HG03097 (cell line): ENCODE measurements around the gene PTPN1.
"Not testable (repeated sequence)": the region's sequence is repeated elsewhere in the genome, so short reads cannot be mapped to it uniquely, and the experiment has no call there.

Source experiments
- ATAC-seq: cut with Tn5 transposase; IDR thresholded peaks from one replicate; pipeline ENCODE4 v1.9.1; 2021; ENCODE audit not compliant: unreplicated experiment, low FRiP score

PTPN1 gene

DNA sequence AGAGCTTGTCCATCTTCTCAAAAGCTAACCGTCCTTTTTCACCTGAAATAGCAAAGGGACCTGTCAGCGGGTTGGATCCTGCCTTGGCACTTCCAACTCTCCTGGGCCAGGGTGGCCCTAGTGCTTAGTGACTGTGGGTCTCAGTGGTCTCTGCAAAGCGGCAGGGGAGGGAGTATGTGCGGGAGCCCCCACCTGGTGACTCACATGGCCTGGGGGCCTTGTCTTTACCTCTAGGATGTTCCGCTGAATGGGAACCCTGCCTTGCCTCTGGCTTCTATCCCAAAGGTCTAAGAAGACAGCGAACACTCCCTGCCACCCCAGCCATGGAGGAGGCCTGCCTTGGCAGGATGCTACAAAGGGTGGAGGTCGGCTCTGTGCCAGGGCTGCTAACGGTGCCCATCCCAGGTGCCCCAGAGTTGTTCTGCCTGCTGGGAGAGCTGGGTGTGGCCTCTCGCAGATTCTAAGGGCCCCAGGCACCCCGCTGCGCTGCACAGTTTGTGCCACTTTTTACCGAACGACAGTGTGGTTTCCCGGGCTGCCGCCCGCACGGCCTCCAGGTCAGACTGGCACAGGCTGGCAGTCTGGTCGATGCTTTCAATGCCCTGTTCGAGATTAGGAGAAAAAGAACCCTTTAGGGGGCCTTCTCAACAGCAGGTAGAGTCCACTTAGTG lies 77.2 kb downstream of the PTPN1 start:
- no peak for ATAC-seq

DNA sequence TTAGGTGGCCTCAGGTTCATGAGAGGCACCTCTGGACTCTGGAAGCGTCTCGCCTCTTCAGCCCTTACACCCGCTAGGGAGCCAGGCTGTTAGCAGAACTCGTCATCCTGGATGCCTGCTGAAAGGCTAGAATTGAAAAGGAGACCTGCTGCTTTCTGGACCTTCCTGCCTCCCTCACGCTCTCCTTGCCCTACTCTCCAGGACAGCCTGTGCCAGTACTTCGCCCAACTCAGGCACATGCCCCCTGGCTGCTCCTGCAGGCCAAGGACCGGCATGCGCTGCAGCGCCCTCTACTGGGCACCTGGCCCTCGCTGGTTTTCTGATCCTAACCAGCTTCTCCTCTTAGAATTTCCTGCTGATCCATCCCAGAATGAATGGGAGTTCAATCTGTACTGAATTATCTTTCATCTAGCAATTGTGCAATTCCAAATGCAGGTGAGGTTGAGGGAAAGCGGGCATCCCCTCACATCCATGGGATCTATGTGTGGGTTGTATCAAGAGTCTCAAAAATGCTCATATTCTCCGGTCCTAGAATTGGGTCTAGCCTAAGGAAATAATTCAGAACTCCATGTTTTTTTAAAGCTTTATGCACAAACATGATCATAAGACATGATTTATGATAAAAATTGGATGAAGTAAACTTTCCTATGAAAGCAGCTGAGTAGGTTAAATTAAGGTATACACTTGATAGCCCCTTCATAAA lies 78.0 kb downstream of the PTPN1 start:
- no peak for ATAC-seq

DNA sequence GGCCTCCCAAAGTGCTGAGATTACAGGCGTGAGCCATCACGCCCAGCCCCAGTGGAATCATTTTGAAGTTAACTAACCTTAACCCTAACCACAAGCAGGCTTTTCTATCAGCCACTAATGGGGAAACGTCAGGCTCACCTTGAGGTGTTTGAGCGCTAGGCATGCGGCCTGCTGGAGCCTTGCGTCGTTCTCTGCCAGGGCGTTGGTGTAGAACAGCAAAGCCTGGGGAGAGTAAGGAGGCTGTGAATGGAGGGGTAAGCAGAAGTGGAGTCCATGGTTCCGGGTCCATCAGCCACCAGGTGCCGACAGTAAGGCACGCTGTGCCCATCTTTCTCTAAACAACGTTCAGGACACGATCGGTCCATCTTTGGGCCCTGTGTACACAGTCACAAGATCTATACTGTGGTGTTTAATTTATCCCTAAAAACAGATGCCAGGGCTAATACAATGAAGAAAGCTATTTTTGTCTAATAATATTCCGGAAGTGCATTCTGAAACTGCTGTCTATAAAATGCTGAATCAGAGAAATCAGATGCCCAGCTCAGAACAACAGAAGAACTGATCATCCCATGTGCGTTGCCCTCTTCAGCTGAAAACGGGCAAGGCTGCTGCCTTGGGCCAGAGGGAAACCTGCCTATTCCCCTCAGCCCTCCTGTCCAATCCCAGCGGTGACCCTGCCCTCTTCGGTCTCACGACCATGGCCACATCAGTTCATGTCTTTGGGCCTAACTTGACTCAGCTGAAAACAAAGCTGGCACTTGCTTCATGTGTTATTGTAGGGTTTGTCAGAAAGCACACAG lies 79.6 kb downstream of the PTPN1 start:
- no peak for ATAC-seq

DNA sequence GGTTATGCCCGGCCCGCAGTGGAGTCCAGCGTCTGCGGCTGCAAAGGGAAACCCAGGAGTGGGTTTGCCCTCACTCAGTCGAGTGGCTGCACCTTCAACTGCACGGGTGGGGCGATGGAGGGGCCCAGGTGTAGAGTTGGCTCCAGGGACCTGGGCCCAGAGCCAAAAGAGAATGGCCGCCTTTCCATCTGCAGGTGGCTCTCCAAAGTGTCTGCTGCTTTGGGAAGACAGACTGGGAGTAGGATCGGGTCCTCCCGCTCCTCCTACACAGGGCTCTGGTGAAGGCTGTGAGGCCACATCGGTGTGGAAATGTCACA lies 80.1 kb downstream of the PTPN1 start:
- no peak for ATAC-seq

DNA sequence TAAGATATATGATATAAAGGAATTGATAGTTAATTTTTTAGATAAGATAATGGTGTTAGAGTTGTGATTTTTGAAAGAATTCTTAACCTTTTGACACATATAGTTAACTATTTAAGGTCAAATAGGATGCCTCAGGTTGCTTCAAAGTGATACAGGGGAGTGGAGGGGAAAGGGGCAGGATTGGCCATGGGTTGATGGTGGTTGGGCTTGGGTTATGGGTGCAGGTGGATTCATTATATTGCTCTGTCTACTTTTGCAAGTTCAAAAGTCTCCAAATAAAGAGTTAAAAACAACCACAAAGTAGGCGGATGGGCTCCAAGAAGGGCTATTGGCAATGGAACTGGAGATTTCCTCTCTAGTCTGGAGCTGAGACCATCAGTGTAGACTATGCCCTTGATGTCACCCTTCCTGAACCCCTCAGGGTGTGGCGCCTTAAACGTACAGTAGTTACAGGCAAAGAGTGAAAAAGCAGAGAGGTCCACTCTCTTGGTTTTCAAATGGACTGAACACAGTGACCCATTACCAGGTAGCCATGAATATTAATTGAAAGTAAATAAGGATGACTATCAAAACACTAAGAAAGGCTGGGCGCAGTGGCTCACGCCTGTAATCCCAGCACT lies 81.2 kb downstream of the PTPN1 start:
- ATAC-seq = no peak

DNA sequence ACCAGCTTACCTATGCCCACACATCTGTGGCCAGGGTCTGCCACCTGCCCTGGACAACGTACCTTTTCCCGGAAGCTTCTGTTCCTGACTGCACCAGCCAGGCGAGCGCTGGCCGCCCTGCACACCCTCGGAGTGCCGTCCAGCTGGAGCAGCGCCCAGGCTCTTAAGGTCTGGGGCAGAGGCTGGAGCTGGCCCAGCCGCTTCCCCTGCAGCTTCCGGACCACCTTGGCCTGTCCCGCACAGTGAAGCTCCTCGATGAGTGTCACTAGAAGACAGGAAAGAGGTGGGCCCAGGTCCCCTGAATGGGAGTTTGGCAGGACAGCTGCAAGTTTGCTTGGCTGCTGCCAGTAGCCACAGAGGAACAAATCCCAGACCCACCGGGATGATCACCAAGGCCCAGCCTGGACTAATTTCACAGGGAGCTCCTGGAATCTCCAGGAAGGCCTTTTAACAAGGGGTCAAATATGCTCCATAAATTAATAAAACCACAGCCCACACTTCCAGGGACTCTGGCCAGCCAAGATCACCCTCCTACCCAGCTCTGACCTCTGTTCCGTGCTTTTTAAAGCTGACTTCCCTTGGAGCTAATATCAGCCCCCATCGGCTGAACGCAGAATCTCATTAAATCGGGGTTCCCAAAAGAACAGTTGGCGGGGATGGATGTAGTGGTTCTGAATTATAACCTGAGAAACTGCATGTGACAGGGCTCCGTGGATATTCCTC lies 82.3 kb downstream of the PTPN1 start:
- ATAC-seq = no peak

DNA sequence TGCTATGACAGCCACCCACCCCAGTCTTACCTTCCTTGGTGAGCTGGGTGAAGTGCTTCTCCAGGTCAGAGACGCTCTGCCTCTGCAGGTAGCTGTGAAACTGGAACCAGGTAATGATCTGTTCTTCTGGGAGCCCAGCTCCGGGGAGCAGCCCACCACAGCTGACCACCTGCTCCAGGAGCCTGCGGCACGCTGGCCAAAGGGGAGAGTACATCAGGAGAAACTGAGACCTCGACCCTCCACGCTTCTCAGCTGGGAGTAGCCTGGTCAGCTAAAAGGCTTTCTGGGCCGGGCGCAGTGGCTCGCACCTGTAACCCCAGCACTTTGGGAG lies 82.8 kb downstream of the PTPN1 start:
- ATAC-seq = no peak

DNA sequence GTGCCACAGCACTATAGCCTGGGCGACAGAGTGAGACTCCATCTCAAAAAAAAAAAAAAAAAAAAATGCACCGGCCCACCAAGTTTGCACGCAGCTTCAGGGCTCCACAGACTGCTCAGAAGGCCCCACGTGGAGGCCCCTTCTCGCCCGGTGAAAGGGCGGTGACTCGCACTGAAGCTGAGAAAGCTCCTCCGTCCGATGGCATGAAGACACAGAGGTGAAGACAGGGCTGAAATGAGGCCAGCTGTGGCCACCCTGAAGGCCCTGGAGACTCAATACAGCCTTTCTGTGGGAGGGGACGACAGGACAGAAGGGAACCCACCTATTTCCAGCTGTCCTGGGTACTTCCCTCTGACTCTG lies 84.0 kb downstream of the PTPN1 start:
- ATAC-seq = no peak

DNA sequence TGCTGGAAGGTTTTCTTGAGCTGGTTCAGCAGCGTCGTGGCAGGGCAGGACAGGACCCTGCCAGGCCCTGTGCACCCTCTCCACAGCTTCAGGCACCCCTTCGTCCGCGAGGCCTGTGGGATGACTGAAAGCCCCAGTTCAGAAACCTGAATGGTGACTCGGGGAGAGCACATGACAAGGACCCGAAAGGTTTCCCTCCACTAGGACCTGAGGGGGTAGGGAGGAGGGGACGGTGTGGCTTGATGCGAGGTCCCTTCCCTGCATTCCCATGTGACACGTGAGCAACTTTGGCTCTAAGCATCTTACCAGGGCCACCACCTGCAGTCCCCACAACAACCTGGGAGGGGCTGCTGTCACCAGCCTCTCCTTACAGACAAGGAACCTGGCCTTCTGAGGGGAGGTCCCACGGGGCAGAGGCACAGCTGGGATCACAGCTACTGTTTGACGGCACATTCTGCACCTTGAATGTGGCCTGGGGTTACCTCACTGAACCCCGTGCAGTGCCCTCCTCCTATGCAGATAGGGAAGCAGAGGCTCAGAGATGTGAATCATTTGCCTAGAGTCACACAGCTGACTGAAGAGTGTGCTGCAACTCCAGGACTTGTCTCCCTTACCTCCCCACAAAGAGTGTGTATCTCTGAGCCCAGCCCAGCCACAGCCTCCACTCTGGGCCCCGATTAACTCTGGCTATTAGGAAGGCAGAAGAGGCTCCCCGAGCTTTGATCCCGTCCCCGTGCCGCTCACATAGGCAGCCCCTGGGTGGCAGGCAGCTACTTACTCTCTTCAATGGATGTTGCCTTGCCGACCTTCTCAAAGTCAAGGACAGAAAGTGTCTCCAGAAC lies 84.6 kb downstream of the PTPN1 start:
- no peak for ATAC-seq

DNA sequence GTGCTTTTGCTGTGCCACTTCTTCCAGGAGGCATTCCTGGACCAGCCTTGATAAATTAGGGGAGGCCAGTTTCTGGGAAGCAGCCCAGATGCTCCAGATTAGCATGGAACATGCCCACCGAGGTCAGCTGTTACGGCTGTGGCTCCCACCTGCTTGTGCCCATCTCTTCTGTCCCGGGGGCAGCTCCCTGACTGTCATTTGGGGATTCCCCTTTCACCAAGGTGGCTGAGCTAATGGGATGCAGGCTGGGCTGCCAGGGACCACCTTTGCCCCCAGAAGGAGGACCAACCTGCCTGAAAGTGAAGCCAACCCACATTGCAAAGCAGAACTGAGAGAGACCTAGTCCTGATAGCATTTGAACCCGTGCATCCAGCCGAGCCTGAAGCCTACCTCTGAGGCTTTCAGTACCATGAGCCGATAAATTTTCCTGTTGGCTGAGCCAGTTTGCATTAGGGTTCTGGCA lies 85.3 kb downstream of the PTPN1 start:
- ATAC-seq = no peak

DNA sequence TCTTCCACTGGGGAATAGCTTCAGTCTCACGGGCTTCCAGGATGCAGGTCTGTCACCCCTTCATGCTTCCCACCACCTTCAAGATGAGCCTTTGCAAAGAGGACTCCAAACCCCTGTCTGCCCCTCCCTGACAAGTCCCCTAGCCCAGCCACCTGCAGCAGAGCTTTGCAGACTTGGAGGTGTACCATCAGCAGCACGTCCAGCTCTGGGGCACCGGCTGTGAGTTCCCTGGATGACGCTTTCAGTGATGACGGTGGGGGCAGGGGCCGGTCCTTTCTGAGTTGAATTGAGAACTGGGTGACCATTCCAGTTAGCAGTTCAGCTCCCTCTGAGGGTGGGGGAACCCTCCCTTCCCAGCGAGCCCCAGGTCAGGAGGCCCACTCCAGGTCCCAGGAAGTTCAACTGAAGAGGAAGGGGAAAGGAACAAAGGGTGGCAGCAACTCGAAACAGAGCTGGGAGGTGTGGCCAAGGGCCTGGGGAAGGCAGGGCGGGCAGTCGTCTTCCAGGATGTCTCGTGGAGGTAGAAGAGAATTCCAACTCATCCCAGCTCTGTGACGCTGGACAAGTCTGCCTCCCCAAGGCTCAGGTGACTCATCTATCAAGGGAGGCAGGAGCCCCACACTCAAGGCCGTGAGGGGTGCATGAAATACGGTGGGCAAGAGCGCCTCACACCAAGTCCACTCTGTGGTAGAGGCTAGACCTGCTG lies 86.0 kb downstream of the PTPN1 start:
- no peak for ATAC-seq

DNA sequence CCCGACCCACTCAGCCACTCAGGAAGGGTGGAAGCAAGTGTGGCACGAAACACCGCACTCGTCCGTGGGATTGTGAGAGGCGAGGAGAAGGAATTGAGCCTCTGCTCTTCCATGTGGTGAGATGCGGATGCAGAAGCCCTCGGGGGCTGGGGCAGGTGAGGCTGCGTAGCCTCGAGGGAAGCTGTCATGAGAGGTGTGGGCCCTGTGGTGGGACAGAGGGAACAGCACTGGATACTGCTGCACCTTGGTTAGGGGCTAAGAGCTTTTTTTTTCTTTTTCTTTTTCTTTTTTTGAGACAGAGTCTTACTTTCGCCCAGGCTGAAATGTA lies 86.5 kb downstream of the PTPN1 start:
- no peak for ATAC-seq

DNA sequence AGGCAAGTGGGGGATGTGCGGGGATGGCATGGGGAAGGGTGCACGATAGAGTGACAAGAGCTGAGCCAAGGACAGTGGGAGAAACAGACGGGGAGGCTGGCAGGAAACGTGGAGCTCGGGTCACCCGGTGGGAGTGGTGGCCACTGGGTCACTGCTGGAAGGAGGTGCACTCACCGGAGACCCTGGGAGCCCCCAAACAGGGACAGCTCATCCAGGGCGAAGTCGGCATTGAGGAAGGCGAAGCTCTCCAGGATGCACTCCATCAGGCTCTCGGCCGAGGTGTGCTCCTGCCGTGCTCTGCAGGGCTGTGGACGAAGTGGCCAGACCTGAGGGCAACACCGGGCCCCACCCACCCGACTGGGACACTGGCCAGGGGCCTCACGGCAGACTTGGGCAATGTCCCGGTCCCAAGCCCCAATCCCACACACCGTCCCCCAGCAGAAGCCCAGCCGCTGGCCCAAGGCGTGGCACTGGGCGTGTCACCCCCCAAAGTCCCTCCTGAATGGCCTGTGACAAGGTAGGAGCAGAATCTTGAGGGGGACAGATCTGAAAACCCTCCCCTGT lies 87.3 kb downstream of the PTPN1 start:
- no peak for ATAC-seq

DNA sequence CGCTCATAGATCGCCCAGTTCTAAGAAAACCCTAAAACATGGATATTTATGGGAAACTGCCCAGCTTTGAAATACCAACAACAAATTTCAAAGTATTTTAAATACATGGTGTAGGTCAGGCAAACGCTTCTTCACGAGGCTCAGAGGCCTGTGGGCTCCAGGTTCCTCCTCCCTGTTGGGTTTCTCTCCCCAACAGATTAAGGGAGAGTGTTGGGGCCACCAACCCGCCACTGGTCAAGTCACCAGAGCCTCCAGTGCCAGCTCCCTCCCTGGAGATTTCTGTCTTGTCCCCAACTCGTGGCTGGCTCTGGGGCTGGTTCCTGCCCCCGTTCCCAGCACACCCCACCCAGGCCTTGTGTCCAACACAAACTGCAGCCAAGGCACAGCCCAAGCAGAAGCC lies 87.9 kb downstream of the PTPN1 start:
- no peak for ATAC-seq

DNA sequence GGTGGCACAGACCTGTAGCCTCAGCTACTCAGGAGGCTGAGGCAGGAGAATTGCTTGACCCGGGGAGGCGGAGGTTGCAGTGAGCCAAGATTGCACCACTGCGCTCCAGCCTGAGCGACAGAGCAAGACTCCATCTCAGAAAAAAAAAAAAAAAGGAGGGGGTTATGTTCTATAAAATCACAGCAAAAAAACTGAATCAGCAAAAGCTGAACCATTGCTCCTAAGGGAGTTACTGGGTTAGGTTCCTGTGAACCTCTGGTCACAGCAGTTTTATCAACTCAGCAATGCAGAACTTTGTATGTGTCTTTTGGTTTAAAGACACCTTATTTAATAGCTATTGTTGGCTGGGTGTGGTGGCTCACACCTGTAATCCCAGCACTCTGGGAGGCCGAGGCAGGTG lies 88.6 kb downstream of the PTPN1 start:
- not testable (repeated sequence) for ATAC-seq

DNA sequence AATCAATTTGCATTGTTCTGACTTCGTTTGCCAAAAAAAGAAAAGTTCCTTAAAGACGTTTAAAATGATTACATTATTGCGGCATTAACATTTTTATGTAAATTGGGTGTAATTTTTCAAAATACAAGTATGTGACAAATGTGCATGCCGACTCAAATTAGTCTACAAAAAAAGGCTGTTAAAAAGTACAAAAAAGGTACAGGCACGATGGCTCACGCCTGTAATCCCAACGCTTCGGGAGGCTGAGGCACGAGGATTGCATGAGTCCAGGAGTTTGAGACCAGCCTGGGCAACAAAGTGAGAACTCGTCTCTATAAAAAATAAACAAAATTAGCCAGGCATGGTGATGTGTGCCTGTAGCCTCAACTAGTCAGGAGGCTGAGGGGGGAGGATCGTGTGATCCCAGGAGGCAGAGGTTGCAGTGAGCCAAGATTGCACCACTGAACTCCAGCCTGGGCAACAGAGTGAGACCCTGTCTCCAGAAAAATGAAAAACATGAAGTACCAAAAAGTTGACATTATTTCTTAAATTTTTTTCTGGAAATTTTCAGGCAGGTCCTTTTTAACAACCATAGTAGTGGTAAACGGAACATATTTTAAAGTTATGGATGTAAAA lies 90.2 kb downstream of the PTPN1 start:
- ATAC-seq = no peak

DNA sequence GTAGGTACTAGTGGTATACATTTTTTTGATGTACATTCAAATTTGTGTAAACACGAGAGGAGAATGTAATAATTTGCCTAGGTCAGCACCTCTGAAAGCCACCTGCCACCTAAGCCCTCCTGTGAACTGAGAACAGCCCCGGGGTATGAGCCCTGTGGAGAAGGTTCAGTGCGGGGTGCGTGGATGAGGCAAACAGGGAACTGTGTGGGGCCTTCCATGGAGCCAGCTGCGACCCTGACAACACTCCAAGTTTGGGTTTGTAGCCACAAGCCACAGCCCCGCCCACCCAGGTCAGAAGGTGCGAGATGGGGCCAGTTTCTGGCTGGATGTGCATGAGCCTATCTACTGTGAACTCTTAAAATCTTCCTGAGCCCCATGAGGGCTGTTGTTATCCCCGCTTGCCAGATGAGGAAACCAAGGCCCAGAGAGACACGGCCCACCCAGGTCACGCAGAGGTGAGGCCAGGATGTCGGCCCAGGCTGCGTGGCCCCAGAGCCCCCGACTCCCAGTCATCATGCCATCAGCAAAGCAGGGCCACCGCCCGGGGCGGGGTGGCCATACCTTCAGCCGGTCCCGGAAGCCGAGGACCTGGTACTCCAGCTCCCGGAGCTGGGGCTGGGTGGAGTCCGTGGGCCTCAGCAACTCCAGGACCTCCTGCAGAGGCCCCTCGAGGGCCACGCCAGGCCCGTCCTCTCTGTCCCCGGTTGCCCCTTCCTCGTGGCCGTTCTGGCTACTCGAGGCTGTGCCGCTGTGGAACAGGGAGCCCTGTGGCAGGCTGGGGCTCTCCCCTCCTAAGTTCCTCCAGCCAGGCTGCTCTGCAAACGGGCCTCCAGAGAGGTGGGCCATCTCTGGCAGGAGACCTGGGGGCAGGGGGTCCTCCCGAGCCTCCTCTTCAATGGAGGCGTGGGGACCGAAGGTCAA lies 91.6 kb downstream of the PTPN1 start:
- ATAC-seq = no peak
